ENCODE data around the gene ACP7. TPM values are rescaled to one million over a fixed set of nuclear protein-coding genes. Genes with fewer than 3 reads are reported as not detected.

The ACP7 gene
- total and polyA plus RNA-seq, 9 of the 15 experiments (the other 6 are each of a cell fraction or from before 2014, with no cell fraction given) = not detected

GRCh38 chr19:39157275-39157996 lies 73.3 kb downstream of the ACP7 start (continued):
- TF ChIP-seq POLR3A (IDR thresholded peaks at IDR 0.05; ENCODE audit: borderline replicate concordance, extremely low read depth, insufficient read depth, insufficient read length) (no peak), HNRNPK (IDR thresholded peaks at IDR 0.05; ENCODE audit: low read depth, low read length, poor library complexity, severe bottlenecking) (no peak), VEZF1 (CRISPR knock-in tag; IDR thresholded peaks at IDR 0.05) (no peak), ASH1L (IDR thresholded peaks at IDR 0.05; ENCODE audit: borderline replicate concordance, low read depth, partially characterized antibody) (no peak), ZNF655 (CRISPR knock-in tag; IDR thresholded peaks at IDR 0.05) (no peak)

- FAIRE-seq (peak; percentile 52), DNase-seq (ENCODE audit: extremely low read depth in 1 of 4, low spot score in 3 of 4) (no peak), ATAC-seq (no peak)
- peaks cover 62% of the 10 kb centered on the region for H3K79me2 ChIP-seq (ENCODE audit: control insufficient read depth, insufficient read depth, low read length)
- H3K4me1 ChIP-seq (replicated peaks in 1 of 2; ENCODE audit: control insufficient read depth in 2 of 2, insufficient read depth in 2 of 2, low read length in 2 of 2) = peaks cover 39 to 69% of the 10 kb centered on the region in 2 experiments
- H3K9ac ChIP-seq (ENCODE audit: insufficient read depth in 1 of 2, low read depth in 2 of 2, low read length in 2 of 2) = no peak overlapping the region; a peak in 1 of 4 replicates
- no TSS peak for BruUV-seq (replicated peaks)
- H3K9me3 ChIP-seq (replicated peaks; ENCODE audit: control insufficient read depth, insufficient read depth, low read depth, low read length) = no peaks in the 10 kb centered on the region
- ChIA-PET CTCF (ENCODE audit: low intra/inter-chr PET ratio) (no interaction called here), POLR2A (interaction anchor here (0.6 kb wide), 1 partner anchor 281 kb away, joined by 3 read pairs; no protein-coding TSS in a partner anchor)
- no peaks in the 10 kb centered on the region for H3K27me3 ChIP-seq (ENCODE audit: control insufficient read depth in 2 of 2, insufficient read depth in 2 of 2, low read length in 2 of 2)
- in situ Hi-C loops (cut with MboI) (no loop called here), intact Hi-C loops (cut with micrococcal nuclease) (no loop called here)
- peaks cover 5% of the 10 kb centered on the region; the same call in 1 of the 3 replicates for H3K36me3 ChIP-seq (ENCODE audit: control insufficient read depth, insufficient read depth, low read length)
- 88% methylated on average over 15 of the region's 15 CpGs for WGBS (ENCODE audit: insufficient coverage, low coverage, missing lambda C conversion rate)
- no peak overlapping the region; the same call in 1 of the 2 replicates for H3K4me2 ChIP-seq (ENCODE audit: insufficient read depth, low read length)
- H3K27ac ChIP-seq (ENCODE audit: extremely low read depth, low read depth, low read length) = no peak overlapping the region
- peaks cover 15% of the 10 kb centered on the region for H3K9me1 ChIP-seq (ENCODE audit: control insufficient read depth, insufficient read depth, low read length)
- no peak overlapping the region for H3K4me3 ChIP-seq
- peaks cover 24% of the 10 kb centered on the region for H4K20me1 ChIP-seq (replicated peaks; ENCODE audit: control insufficient read depth, insufficient read depth, low read length)
- H2AFZ ChIP-seq (ENCODE audit: low read depth, low read length) = no peak overlapping the region
- TF ChIP-seq KDM5B (IDR thresholded peaks at IDR 0.05; ENCODE audit: insufficient replicate concordance, low read depth, low read length) (no peak), ZBTB43 (CRISPR knock-in tag; IDR thresholded peaks at IDR 0.05) (0 out of 2 replicates have a peak, but pooled peaks have one; percentile 52), ETS2 (tag; IDR thresholded peaks at IDR 0.05; ENCODE audit: borderline replicate concordance, poor library complexity, severe bottlenecking) (no peak), NR0B1 (IDR thresholded peaks at IDR 0.05; ENCODE audit: partially characterized antibody) (no peak), ZC3H4 (CRISPR knock-in tag; IDR thresholded peaks at IDR 0.05; ENCODE audit: borderline replicate concordance) (0 out of 2 replicates have a peak, but pooled peaks have one; percentile 41), ZBTB8A (IDR thresholded peaks at IDR 0.05; ENCODE audit: partially characterized antibody) (no peak), SUPT5H (IDR thresholded peaks at IDR 0.05) (no peak), JUND (IDR thresholded peaks at IDR 0.05; ENCODE audit: borderline replicate concordance, low read depth, low read length) (no peak), JUND (tag; IDR thresholded peaks at IDR 0.05; ENCODE audit: borderline replicate concordance, low read depth, low read length) (no peak)
Measured at GRCh38 chr19:39157997-39158389, 73.8 kb downstream of the ACP7 start.

Data from K562 (cell line).